Hepatocyte (in vitro differentiated cells): Measurements from ENCODE around the gene RMND1.

Experiments used
- CTCF ChIP-seq: fragments of 200-600 bp; sonication (generic); IDR thresholded peaks from 2 replicates; pipeline ENCODE4 v1.5.1; 2016; ENCODE audit warnings: antibody characterized with exemption, mild to moderate bottlenecking; ENCODE audit not compliant: poor library complexity
- EZH2phosphoT487 ChIP-seq: fragments of 200-600 bp; sonication (generic); IDR thresholded peaks from one replicate; pipeline ENCODE4 v1.6.1; 2018; ENCODE audit warnings: antibody characterized with exemption, mild to moderate bottlenecking, low read depth, moderate library complexity; ENCODE audit not compliant: unreplicated experiment, severe bottlenecking

DNA sequence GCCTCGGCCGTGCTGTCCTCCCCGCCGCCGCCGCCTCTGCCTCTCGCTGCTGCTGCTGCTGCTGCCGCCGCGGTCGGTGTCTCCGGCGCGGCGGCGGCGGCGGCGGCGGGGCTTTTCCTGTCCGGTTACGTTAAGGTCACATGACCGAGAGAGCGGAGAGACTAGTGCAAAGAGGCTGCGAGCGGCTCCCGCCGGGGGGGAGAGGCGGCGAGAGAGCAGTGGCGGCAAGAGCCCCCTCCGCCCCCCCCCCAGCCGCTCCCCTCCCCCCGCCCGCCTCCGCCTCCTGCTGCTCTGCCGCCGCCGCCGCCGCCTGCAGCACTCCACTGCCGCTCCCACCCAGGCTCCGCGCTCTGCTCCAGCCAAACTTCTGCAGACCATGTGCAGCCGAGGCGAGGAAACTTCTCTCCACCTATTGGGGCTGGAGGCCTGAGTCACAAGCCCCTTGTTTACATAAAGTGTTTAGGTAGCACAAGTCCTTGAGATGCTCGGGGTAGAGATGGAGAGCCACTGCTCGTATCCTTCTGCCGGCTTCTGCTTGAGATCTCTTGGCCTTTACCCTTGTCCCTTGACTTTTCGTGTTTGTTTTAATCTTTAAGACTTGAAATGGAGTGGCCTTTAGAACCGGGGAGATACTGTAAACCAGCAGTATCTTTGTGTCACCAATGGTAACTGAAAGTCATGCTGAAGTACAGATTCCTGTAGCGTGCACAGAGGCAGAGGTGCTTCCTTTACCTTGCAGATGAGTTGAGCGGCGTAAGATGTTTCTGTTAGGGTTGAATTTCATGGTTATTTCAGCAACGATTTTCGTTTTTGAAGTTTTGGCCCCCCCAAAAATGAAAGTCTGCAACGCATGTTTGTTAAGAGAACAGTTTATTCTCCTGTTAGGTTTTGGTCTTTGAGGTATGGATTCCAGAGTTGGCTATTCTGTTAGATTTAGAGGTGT lies 60.2 kb downstream of the RMND1 start, which contains the start of gene ZBTB2:
- TF ChIP-seq EZH2phosphoT487 (no peak), CTCF (no peak)
